Fibroblast of skin of back (primary cell): ENCODE measurements around the gene DCXR.

Experiments used
- DNase-seq: peaks from one replicate; pipeline ENCODE4 v3.0.0-alpha.2; 2013

The DCXR gene

GRCh38 chr17:82036634-82037091 is 834 bp downstream of the DCXR start:
- DNase-seq = no peak

GRCh38 chr17:82035956-82036633 is 1.4 kb downstream of the DCXR start:
- no peak for DNase-seq

- DNase-seq = no peak
Measured at GRCh38 chr17:82035488-82035887, 2.0 kb downstream of the DCXR start.

GRCh38 chr17:82034371-82035011 is 3.0 kb downstream of the DCXR start:
- DNase-seq = no peak

- no peak for DNase-seq
Measured at GRCh38 chr17:82033359-82034085, 4.0 kb downstream of the DCXR start.

GRCh38 chr17:82031885-82032627 is 5.4 kb downstream of the DCXR start:
- no peak for DNase-seq

GRCh38 chr17:82031303-82031884 is 6.1 kb downstream of the DCXR start, which contains the start of gene RAC3:
Gene RAC3 (plus strand): TSS chr17:82031678. CDS start chr17:82031762, 84 bp downstream.
- peak; percentile 16 for DNase-seq

- DNase-seq = peak; percentile 76
Measured at GRCh38 chr17:82030470-82031302, 6.8 kb downstream of the DCXR start.

- no peak for DNase-seq
Measured at GRCh38 chr17:82029990-82030469, 7.5 kb downstream of the DCXR start.

- DNase-seq = no peak
Measured at GRCh38 chr17:82029391-82029790, 8.1 kb downstream of the DCXR start.

GRCh38 chr17:82028966-82029365 is 8.5 kb downstream of the DCXR start:
- no peak for DNase-seq

GRCh38 chr17:82028246-82028645 is 9.3 kb downstream of the DCXR start:
- no peak for DNase-seq

- no peak for DNase-seq
Measured at GRCh38 chr17:82025401-82026107, 11.9 kb downstream of the DCXR start.

- no peak for DNase-seq
Measured at GRCh38 chr17:82024859-82025258, 12.6 kb downstream of the DCXR start.

- no peak for DNase-seq
Measured at GRCh38 chr17:82023447-82024241, 13.9 kb downstream of the DCXR start.

GRCh38 chr17:82022981-82023446 is 14.5 kb downstream of the DCXR start, which contains the start of gene LRRC45:
Gene LRRC45 (plus strand): TSS chr17:82023305. CDS start chr17:82023644, 339 bp downstream.
- DNase-seq = peak; percentile 100

GRCh38 chr17:82022310-82022980 is 15.1 kb downstream of the DCXR start, which contains the start of gene CENPX:
Gene CENPX (minus strand): TSS chr17:82022878. CDS start chr17:82022861, 17 bp downstream.
- DNase-seq = no peak

- DNase-seq = no peak
Measured at GRCh38 chr17:82021900-82022309, 15.6 kb downstream of the DCXR start.
